ENCODE measurements around the gene BEX5. TPM values are rescaled to one million over a fixed set of nuclear protein-coding genes. Genes with fewer than 3 reads are reported as not detected.

Gene BEX5
- total and polyA plus RNA-seq, 9 of the 15 experiments (the other 6 are each of a cell fraction or from before 2014, with no cell fraction given), result 0.49 to 3.2 (median 1.6) TPM

DNA sequence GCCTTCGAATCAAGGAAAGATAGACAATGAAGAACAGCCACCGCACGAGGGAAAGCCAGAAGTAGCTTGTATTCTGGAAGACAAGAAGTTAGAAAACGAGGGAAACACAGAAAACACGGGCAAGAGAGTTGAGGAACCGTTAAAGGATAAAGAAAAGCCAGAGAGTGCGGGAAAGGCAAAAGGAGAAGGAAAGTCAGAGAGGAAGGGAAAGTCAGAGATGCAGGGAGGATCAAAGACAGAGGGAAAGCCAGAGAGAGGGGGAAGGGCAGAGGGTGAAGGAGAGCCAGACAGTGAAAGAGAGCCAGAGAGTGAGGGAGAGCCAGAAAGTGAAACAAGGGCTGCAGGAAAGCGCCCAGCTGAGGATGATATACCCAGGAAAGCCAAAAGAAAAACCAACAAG lies 28.9 kb downstream of the BEX5 start (continued):
- TF ChIP-seq, protein P1, sequence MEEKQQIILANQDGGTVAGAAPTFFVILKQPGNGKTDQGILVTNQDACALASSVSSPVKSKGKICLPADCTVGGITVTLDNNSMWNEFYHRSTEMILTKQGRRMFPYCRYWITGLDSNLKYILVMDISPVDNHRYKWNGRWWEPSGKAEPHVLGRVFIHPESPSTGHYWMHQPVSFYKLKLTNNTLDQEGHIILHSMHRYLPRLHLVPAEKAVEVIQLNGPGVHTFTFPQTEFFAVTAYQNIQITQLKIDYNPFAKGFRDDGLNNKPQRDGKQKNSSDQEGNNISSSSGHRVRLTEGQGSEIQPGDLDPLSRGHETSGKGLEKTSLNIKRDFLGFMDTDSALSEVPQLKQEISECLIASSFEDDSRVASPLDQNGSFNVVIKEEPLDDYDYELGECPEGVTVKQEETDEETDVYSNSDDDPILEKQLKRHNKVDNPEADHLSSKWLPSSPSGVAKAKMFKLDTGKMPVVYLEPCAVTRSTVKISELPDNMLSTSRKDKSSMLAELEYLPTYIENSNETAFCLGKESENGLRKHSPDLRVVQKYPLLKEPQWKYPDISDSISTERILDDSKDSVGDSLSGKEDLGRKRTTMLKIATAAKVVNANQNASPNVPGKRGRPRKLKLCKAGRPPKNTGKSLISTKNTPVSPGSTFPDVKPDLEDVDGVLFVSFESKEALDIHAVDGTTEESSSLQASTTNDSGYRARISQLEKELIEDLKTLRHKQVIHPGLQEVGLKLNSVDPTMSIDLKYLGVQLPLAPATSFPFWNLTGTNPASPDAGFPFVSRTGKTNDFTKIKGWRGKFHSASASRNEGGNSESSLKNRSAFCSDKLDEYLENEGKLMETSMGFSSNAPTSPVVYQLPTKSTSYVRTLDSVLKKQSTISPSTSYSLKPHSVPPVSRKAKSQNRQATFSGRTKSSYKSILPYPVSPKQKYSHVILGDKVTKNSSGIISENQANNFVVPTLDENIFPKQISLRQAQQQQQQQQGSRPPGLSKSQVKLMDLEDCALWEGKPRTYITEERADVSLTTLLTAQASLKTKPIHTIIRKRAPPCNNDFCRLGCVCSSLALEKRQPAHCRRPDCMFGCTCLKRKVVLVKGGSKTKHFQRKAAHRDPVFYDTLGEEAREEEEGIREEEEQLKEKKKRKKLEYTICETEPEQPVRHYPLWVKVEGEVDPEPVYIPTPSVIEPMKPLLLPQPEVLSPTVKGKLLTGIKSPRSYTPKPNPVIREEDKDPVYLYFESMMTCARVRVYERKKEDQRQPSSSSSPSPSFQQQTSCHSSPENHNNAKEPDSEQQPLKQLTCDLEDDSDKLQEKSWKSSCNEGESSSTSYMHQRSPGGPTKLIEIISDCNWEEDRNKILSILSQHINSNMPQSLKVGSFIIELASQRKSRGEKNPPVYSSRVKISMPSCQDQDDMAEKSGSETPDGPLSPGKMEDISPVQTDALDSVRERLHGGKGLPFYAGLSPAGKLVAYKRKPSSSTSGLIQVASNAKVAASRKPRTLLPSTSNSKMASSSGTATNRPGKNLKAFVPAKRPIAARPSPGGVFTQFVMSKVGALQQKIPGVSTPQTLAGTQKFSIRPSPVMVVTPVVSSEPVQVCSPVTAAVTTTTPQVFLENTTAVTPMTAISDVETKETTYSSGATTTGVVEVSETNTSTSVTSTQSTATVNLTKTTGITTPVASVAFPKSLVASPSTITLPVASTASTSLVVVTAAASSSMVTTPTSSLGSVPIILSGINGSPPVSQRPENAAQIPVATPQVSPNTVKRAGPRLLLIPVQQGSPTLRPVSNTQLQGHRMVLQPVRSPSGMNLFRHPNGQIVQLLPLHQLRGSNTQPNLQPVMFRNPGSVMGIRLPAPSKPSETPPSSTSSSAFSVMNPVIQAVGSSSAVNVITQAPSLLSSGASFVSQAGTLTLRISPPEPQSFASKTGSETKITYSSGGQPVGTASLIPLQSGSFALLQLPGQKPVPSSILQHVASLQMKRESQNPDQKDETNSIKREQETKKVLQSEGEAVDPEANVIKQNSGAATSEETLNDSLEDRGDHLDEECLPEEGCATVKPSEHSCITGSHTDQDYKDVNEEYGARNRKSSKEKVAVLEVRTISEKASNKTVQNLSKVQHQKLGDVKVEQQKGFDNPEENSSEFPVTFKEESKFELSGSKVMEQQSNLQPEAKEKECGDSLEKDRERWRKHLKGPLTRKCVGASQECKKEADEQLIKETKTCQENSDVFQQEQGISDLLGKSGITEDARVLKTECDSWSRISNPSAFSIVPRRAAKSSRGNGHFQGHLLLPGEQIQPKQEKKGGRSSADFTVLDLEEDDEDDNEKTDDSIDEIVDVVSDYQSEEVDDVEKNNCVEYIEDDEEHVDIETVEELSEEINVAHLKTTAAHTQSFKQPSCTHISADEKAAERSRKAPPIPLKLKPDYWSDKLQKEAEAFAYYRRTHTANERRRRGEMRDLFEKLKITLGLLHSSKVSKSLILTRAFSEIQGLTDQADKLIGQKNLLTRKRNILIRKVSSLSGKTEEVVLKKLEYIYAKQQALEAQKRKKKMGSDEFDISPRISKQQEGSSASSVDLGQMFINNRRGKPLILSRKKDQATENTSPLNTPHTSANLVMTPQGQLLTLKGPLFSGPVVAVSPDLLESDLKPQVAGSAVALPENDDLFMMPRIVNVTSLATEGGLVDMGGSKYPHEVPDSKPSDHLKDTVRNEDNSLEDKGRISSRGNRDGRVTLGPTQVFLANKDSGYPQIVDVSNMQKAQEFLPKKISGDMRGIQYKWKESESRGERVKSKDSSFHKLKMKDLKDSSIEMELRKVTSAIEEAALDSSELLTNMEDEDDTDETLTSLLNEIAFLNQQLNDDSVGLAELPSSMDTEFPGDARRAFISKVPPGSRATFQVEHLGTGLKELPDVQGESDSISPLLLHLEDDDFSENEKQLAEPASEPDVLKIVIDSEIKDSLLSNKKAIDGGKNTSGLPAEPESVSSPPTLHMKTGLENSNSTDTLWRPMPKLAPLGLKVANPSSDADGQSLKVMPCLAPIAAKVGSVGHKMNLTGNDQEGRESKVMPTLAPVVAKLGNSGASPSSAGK (IDR thresholded peaks at IDR 0.05), result no peak
- TF ChIP-seq SREBF2 (CRISPR knock-in tag; IDR thresholded peaks at IDR 0.05) (no peak), SRSF1 (IDR thresholded peaks at IDR 0.05; ENCODE audit: low read depth, low read length) (no peak), LARP7 (IDR thresholded peaks at IDR 0.05) (no peak), BHLHE40 (IDR thresholded peaks at IDR 0.05; ENCODE audit: low read length) (no peak), MAFK (IDR thresholded peaks at IDR 0.05; ENCODE audit: low read length) (no peak)
- TF ChIP-seq, protein P2, sequence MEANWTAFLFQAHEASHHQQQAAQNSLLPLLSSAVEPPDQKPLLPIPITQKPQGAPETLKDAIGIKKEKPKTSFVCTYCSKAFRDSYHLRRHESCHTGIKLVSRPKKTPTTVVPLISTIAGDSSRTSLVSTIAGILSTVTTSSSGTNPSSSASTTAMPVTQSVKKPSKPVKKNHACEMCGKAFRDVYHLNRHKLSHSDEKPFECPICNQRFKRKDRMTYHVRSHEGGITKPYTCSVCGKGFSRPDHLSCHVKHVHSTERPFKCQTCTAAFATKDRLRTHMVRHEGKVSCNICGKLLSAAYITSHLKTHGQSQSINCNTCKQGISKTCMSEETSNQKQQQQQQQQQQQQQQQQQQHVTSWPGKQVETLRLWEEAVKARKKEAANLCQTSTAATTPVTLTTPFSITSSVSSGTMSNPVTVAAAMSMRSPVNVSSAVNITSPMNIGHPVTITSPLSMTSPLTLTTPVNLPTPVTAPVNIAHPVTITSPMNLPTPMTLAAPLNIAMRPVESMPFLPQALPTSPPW (CRISPR knock-in tag; IDR thresholded peaks at IDR 0.05), result no peak
- TF ChIP-seq, protein P3, sequence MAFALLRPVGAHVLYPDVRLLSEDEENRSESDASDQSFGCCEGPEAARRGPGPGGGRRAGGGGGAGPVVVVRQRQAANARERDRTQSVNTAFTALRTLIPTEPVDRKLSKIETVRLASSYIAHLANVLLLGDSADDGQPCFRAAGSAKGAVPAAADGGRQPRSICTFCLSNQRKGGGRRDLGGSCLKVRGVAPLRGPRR (CRISPR knock-in tag; IDR thresholded peaks at IDR 0.05), result no peak

Data from K562 (cell line).